Thoracic aorta endothelial cell (primary cell): Measurements from ENCODE around the gene RASAL2. TPM values are rescaled to one million over a fixed set of nuclear protein-coding genes. Genes with fewer than 3 reads are reported as not detected.

Experiments used
- small RNA-seq: library from RNA; depleted of rRNA; stranded (forward); fragments of <200 nt; gene quantifications from one replicate; pipeline ENCODE3, GENCODE V24; 2012
- total RNA-seq: library from RNA; depleted of rRNA; stranded (reverse); fragments of >200 nt; gene quantifications from 2 replicates; pipeline ENCODE4 v1.2.3, GENCODE V29; 2012

RASAL2 gene
- 25.5 and 37.8 TPM in 2 replicates for total RNA-seq

DNA sequence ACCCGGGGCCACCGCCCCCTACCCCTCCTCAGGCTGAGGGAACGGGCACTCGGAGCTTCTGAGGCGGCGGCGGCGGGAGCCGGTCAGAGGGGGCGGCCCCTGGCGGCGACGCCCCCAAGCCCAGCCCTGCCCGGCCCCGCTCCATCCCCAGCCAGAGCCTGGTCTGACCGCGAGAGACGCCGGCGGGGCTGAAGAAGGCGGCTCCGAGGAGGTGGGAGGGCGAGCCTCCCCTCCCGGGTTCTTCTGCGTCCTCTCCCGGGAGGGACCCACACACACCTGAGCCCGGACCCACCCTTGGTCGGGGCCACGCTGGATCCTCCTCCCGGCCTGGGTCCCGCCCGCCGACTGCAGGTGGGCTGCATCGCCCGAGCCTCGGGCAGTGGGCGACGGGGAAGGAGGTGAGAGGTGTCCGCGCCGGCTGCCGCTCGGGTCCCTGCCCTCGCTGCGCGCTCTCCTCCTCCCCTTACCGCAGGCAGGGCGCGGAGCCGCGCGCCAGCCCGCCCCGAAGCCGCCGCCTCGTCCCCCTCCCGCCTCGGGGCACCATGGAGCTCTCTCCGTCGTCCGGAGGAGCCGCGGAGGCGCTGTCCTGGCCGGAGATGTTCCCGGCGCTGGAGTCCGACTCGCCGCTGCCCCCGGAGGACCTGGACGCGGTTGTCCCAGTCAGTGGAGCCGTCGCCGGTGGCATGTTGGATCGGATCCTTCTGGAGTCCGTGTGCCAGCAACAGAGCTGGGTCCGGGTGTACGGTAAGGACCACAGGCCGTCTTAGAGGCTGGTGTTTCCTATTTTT, at the start of gene RASAL2:
RASAL2 (plus strand) TSS at position 154 of the 788 bp plus-strand sequence; CDS start at position 543, 389 bp downstream.

GRCh38 chr1:178496410-178497135, 402.7 kb downstream of the RASAL2 start, which contains the start of gene CLEC20A:
CLEC20A (minus strand) TSS chr1:178496964; CDS start chr1:178496939, 25 bp downstream.

GRCh38 chr1:178512566-178513277, 418.8 kb downstream of the RASAL2 start, which contains the start of gene TEX35:
TEX35 (plus strand) TSS chr1:178513109; CDS start chr1:178513189, 80 bp downstream.

Small RNA genes lying within 50 kb of the gene (small RNA-seq; reads per million reads assigned to genes)
- gene RF00017, result not detected

Other genes starting within 250 kb of the RASAL2 start
- 0.29 and 0.40 TPM in 2 replicates for gene SEC16B, start 124.0 kb upstream of the RASAL2 start, total RNA-seq